GM18868 (cell line): Measurements from ENCODE around the gene OTULINL.

Experiments used
- ATAC-seq: cut with Tn5 transposase; IDR thresholded peaks from one replicate; pipeline ENCODE4 v1.9.1; 2021; ENCODE audit warnings: mild to moderate bottlenecking, moderate library complexity; ENCODE audit not compliant: unreplicated experiment

The OTULINL gene

DNA sequence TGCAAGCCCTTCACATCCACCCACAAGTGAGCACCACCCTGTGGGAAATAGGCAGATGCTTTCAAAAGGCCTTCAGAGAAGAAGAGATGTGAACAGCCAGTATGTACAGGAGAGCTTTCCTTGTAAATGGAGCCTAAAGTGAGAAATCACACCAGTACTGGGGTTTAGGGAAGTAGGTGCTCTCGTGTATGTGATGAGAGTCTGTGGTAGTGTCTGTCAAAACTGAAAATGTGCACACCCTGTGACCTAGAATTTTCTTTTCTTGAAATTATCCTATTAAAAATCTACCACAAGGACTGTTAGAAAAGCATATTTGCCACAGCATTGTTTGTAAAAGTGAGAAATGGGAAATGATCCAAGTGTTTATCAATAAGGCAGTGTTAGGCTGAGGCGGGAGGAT is 16.6 kb downstream of the OTULINL start:
- ATAC-seq = peak; percentile 38

DNA sequence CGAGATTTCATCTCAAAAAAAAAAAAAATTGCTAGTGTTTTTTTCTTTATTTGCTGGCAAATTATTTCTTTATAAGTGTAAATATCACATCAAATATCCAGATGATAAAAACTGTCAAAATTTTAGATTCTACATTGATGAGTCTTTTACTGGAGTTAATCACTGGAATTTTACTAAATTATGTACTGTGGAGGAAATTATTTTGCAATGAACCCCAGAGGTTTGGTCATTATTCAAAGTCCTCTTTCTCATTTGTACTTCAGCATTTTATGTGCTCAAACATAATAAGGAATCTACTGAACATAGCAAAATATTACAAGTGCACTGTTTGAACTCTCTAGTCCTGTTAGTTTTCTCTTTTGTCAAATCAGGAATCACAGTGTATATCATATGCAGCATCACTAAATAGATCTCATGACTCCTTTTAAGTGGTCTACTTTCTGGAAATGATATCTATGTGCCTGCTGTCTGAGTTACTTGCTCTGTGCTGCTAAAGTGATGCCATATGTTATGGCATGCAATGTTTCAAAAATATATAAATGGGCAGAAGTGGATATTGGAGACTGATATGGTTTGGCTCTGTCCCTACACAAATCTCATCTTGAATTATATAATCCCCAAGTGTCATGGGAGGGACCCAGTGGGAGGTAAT is 18.0 kb downstream of the OTULINL start:
- ATAC-seq = no peak

DNA sequence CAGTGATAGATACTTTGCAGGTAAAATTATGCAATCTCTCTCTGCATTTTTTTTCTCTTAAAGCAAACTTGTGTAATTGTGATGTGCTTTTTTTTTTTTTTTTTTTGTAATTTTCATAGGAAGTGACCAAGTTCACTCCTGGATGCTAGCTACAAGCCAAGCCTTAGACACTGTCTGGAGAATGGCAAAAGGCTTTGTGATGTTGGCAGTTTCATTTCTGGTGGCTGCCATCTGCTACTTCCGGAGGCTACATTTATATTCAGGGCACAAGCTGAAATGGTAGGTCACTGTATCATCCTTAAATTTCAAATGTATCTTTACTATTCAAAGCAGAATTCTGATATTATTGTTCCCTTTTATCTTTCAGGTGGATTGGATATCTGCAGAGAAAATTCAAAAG is 19.3 kb downstream of the OTULINL start:
- no peak for ATAC-seq

DNA sequence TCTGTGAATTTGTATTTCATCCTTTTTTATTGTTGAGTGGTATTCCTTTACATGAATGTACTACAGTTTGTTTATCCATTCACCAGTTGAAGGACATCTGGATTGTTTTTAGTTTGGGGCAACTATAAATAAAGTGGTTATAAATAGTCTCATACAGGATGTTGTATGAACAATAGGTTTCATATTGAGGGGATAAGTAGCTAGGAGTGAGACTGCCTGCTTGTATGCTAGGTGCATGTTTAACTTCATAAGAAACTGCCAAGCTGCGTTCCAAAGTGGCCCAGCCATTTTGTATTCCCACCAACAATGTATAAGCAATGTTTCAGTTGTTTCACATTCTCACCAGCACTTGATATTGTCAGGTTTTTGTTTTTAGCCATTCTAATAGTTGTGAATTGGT is 21.5 kb downstream of the OTULINL start:
- ATAC-seq = no peak

DNA sequence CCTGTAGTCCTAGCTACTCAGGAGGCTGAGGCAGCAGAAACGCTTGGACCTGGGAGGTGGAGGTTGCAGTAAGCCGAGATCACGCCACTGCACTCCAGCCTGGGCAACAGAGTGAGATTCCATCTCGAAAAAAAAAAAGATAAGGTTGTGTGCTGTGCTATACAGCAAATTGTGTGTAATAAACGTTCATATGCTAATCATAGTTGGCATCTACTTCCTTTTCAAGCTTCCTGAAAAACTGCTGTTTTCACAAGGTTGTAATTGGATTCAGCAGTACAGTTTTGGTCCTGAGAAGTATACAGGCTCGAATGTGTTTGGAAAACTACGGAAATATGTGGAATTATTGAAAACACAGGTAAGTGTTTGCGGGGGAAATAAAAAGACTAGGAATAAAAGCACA is 25.5 kb downstream of the OTULINL start:
- no peak for ATAC-seq

DNA sequence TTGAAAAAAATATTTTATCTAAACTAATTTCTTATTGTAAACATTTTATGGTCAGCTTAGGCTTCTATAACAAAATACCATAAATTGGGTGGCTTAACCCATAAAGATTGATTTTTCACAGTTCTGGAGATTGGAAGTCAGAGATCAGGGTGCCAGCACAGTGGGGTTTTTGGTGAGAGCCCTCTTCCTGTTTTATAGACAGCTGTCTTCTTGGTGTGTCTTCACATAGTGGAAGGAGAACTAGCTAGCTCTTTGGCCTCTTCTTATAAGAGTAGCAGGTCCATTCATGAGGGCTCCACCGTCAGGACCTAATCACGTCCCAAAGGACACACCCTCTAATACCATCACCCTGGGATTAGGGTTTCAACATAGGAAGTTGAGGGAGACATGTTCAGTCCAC is 26.6 kb downstream of the OTULINL start:
- no peak for ATAC-seq

DNA sequence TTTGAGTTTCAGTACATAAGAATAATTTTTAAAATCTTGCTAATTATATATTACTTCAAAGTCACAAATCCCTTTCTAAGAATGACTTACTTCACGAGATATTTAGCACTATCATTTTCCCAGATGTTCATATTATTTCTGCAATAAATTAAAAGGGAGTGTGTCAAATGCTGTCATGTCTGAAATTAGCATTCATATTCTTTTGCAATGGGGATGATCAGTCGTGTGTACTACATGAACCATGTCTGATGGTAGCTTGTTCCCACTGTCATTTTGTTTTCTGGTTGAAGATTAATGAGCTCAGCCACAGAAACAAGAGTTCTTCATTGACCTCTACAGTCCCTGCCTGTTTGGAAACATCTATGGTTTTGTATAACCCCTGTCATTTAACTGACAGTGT is 30.1 kb downstream of the OTULINL start:
- ATAC-seq = no peak

DNA sequence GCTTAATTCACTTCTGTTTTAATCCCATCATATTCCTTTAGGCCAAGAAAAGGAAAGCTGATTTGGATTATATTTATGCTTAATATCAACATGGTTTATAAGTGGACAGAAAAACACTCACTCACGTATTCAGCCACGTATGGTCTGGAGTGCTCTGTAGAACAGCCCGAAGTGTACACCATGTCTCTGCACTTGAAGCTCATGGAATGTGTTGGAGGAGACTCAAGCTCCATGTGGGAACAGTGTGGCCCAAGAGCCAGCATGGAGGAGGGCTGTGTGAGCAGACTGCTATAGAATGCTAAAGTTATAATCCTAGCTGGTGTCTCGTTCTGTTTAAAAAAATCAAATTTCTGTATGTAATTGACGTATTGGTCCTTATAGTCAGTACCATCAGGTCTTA is 32.9 kb downstream of the OTULINL start:
- no peak for ATAC-seq

DNA sequence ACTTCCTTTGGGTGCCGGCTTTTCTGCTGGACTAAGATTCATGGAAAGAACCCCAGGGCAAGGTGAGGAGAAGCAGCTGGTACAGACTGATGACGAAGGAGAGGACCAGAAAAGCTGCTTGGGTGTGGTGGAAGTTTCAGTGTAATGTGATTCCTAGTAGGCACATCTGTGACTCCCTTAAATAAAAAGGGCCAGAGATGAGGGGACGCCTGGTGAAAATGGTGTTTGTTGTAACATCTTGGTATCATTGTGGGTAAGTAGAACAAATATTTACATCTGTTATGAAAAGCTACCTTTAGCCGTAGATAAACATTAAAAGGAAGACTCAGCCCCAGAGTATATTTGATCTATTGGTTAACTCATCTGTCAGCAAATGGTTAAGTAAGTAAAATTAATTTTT is 33.8 kb downstream of the OTULINL start:
- no peak for ATAC-seq

DNA sequence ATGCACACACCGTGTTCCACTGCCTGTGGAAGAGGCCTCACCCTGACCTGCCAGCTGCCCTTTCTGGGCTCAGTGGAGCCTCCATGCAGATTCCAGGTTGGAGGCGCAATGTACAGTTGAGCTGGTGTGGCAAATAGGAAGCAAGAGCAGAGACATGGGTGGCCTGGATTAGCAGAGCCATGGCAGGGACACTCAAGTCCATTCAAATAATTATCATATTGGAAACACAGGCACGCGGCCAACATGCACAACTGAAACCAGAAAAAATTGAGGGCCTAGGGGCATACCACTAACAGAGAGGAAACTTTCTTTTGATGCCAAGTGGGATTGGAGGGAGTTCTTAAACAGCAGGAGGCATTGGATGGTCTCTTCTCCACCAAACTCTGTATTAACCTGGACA is 35.8 kb downstream of the OTULINL start:
- no peak for ATAC-seq

DNA sequence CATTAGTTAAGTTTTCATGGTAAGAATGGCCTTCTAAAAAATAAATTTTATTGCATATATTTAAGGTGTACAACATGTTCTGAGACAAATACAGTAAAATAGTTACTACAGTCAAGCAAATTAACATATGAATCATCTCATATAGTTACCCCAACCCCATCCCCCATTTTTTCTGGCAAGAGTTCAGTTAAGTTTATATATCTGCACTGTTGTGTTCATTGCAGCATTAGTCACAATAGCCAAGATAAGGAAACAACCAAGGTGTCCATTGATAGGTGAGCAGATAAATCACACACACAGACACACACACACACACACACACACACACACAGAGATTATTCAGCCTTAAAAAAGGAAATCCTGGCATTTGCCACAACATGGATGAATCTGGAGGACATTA is 45.7 kb downstream of the OTULINL start:
- ATAC-seq = no peak

DNA sequence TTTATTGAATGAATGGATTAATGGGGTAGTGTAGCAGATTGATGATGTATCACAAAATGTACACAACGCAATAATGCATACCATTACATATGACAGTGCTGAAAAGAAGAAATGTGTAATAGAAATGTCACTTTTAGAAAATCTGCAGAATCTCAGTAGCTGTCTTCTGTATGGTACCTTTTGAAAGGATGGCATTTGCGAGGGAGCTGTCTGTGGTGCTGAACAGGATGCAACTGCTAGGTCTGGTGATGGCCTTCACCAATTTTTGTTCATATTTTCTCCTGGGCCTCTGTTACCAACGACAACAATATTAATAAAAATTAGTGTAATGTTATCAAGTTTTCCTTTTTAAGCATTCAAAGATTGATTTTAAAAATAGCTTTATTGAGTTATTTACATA is 46.8 kb downstream of the OTULINL start:
- ATAC-seq = no peak

DNA sequence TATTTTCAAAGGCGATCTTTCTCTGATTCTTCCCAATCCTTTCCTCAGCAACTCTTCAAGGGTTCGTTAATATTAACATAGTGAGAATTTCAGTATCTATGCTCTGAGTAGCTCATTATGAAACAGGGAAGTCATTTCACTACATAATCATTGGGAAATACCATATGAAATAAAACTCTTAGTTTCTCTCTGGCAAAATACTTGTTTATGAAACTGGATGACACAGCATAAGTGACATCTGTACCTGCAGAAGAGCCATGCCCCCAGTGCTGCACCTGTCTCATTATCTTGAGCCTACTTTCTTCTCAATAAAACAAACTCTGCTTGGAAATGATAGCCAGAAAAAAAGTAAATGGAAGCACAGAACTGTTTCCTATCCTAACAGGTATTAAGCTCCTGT is 49.1 kb downstream of the OTULINL start:
- no peak for ATAC-seq

DNA sequence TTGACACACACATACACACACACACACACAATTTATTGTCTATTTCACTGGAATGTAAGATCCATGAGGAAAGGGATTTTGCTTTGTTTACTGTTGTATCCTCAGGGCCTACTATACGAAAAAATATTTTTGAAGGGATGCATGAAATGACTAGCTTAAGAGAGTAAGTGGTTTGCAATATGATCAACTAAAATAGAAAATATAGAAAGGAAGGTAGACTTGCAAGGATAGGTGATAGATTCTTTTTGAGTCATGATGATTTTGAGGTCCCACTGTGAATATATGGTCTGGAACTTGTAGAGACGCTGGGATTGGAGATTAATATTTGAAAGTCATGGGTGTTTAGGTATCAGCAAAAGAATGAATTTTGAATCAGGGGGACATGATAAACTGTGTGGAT is 54.1 kb downstream of the OTULINL start:
- ATAC-seq = no peak

DNA sequence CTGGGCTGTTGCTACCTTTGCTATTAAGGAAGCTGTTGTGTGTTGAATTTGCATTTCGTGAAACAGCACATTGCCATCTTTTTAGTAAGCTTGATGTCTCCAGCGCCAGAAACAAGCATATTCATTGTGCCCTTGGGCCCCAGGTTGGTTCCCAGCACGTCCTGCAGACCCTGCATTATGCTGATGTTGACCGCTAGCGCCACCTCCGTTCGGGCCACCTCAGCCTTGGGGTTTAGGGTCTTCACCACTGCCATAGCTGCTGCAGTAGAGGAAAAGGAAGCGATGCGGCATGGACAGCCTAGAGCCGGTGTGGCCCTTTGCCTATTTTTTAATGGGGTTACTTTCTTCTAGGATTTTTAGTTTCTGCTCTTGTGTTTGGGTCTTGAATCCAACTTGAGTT is 59.2 kb downstream of the OTULINL start:
- no peak for ATAC-seq

DNA sequence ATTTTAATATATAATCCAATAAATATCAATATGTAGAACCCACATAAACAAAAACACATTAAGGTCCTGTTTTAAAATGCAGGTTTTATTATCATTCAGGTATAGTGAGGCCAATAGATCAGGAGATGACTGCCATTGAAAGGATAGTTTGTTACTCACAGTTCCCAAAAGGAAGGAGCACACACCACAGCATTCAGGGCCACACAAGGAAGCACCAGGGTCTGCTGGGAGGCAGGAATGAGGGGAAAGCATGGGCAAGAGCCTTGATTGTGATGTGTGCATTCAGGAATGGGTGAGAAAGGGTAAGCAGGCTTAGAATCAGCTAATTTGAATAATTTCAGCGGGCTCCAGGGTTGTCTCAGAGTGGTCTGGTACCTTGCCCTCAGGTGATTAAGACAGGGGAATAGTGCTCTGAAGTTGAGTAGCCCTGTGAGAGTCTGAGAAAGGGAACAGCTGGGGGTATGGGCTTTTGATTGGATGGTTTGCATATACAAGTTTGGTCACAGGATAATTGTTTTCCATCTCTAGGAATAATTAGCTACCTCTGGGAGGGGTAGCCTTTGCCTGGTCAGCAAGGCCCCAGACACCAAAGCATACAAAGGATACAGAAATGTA is 63.1 kb downstream of the OTULINL start:
- no peak for ATAC-seq

DNA sequence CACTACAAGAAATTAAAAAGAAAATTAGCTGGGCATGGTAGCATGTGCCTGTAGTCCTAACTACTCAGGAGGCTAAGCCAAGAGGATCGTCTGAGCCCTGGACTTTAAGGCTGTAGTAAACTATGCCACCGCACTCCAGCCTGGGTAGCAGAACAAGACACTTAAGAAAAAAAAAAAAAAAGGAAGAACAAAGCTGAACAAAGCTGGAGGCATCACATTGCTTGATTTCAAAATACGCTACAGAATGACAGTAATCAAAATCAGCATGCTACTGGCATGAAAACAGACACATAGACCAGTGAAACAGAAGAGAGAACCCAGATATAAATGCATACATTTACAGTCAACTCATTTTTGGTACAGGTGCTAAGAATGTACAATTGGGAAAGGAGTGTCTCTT is 68.5 kb downstream of the OTULINL start:
- no peak for ATAC-seq

DNA sequence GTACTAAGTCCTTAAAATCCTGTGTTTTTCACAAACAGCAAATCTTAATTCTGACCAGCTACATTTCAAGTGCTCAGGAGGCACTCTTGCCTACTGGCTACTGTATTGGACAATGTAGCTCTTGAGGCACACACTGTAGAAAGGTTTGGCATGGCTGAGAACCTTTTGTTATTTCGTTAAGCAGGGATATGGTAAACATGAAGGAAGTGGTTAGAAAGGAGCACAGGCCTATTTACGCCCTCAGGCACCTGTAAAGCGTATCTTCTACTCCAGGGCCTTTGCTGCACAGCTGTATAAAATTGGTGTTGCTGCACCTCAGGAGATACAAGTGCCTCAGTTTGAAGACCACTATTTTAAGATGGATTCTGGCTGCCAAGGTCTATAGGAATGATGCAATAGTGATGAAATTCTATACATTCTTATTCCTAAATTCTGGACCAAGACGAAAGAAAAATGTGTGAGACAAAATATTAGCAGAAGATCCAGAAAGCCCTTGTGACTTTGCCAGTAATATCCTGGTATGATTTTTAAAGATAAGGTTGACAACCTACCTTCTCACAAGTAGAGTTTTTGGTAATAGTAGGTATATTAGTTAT is 73.7 kb downstream of the OTULINL start:
- ATAC-seq = no peak

DNA sequence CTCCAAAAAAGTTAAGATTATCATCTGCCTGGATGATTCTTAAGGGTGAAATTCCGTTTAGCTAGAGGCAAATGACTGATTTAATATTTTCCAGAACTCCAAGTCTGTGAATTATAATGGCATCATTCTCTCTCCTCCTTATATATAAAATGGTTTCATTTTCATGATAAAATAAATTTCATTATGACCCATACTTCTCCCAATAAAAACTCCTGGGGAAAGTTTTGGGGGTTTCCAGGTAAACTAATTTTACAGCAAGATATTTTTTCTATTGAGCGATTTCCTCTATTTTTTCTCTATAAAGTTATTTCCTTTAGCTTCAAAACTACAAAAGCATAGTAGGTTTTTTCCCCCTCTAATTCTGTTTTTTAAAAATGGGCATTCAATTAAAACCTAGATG is 75.3 kb downstream of the OTULINL start:
- ATAC-seq = no peak

DNA sequence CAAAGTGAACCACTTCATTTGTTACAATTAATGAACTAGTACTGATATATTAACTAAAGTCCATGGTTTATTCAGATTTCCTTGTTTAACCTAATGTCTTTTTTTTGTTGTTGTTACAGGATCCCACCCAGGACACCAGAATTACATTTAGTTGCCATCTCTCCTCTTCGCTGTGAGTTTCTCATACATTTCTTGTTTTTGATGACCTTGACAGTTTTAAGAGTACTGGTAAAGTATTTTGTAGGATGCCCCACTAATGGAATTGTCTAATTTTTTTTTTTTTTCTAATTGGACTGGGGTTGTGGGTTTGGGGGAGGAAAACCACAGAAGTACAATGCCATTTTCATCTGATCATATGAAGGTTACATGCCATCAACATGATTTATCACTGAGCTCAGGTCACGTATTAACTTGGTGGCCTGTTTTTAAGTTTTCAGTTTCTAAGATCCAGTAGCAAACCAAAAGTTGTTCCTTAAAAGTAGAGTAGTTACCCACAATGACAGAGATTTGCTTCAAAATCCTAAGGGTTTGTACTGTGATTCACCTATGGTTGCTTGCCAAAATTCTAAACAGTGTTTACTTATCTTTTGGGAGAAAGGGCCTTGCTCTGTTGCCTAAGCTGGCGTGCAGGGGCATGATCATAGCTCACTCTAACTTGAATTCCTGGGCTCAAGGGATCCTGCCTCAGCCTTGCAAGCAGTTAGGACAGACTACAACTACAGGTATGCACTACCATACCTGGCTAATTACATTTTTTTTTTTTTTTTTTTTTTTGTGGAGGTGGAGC is 78.4 kb downstream of the OTULINL start:
- no peak for ATAC-seq

DNA sequence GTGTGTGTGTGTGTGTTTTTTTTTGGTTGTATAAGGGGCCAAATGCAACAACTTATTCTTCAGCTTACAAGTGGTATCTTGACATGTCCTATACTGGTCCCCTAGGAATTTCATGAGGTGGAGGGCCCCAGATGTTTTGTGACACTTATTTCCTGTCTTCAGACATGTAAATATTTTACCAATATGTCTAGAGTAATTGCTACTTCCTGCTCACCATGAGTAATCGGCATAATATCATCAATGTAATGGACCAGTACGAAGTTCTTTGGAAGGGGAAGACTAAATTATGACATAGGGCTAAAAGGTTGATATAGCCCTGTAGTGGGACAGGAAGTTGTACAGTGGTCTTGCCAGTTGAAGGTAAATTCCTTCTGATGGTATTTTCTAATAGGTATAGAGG is 79.2 kb downstream of the OTULINL start:
- no peak for ATAC-seq
